HepG2 (cell line): Measurements from ENCODE around the gene CHPF. TPM values are rescaled to one million over a fixed set of nuclear protein-coding genes. Genes with fewer than 3 reads are reported as not detected.
A peak's percentile ranks its signal among the peaks of the same experiment; 100 is the strongest.

Experiments
- BORCS8-MEF2B ChIP-seq: sonication (generic); formaldehyde crosslinking; IDR thresholded peaks from 2 replicates; pipeline ENCODE4 v1.8.0; 2022; ENCODE audit warnings: mild to moderate bottlenecking, missing genetic modification reagents
- CBX5 ChIP-seq: sonication (generic); formaldehyde crosslinking; IDR thresholded peaks from 2 replicates; pipeline ENCODE4 v1.4.0; 2020; ENCODE audit warnings: missing genetic modification reagents, borderline replicate concordance
- CEBPB ChIP-seq: IDR thresholded peaks from 2 replicates; pipeline ENCODE4 v1.6.1; 2011; ENCODE audit warnings: low read depth, low read length, improper control_type of control experiment, borderline replicate concordance
- CHCHD3 ChIP-seq: sonication (generic); formaldehyde crosslinking; IDR thresholded peaks from 2 replicates; pipeline ENCODE4 v1.8.0; 2022; ENCODE audit warnings: mild to moderate bottlenecking, missing genetic modification reagents, moderate library complexity
- ELF3 ChIP-seq: IDR thresholded peaks from 2 replicates; pipeline ENCODE4 v1.6.1; 2016; ENCODE audit warnings: missing genetic modification reagents, missing compliant biosample characterization
- FOXC1 ChIP-seq: sonication (generic); formaldehyde crosslinking; IDR thresholded peaks from 2 replicates; pipeline ENCODE4 v1.8.0; 2022; ENCODE audit warnings: mild to moderate bottlenecking, missing genetic modification reagents, borderline replicate concordance
- HDAC6 ChIP-seq: fragments of 200-600 bp; sonication (generic); IDR thresholded peaks from 2 replicates; pipeline ENCODE4 v1.7.0; 2017; ENCODE audit warnings: mild to moderate bottlenecking, antibody characterized with exemption, low read length, low read depth
- KLF16 ChIP-seq, 2 experiments: sonication (generic) in 1 of 2; formaldehyde crosslinking in 1 of 2; IDR thresholded peaks; 2 replicates each; pipeline versions ENCODE4 v1.6.1 to v1.8.0; 2016 to 2023; ENCODE audit warnings: missing genetic modification reagents in 2 of 2, missing compliant biosample characterization in 1 of 2
- MAFK ChIP-seq, 2 experiments: IDR thresholded peaks in 1 of 2; conservative IDR thresholded peaks in 1 of 2; 2 replicates each; pipeline ENCODE4 v1.6.1; 2011; ENCODE audit warnings: improper control_type of control experiment in 2 of 2, low read length in 2 of 2
- MEF2D ChIP-seq: sonication (generic); formaldehyde crosslinking; IDR thresholded peaks from 2 replicates; pipeline ENCODE4 v1.5.1; 2020; ENCODE audit warnings: mild to moderate bottlenecking, missing genetic modification reagents
- PITX1 ChIP-seq: sonication (generic); formaldehyde crosslinking; IDR thresholded peaks from 2 replicates; pipeline ENCODE4 v1.5.1; 2020; ENCODE audit warnings: mild to moderate bottlenecking, missing genetic modification reagents
- PRMT3 ChIP-seq: sonication (generic); formaldehyde crosslinking; IDR thresholded peaks from 2 replicates; pipeline ENCODE4 v1.8.1; 2022; ENCODE audit warnings: low read depth, mild to moderate bottlenecking, moderate library complexity, missing genetic modification reagents, borderline replicate concordance
- SOX6 ChIP-seq, 2 experiments: fragments of 450-650 bp in 1 of 2; sonication (generic) in 1 of 2; formaldehyde crosslinking in 1 of 2; IDR thresholded peaks; 2 replicates each; pipeline versions ENCODE4 v1.4.0 to v1.6.1; 2017 to 2020; ENCODE audit warnings: antibody characterized with exemption in 1 of 2, mild to moderate bottlenecking in 1 of 2, missing genetic modification reagents in 1 of 2
- TAF15 ChIP-seq: fragments of 200-400 bp; formaldehyde crosslinking; IDR thresholded peaks from one replicate; pipeline ENCODE4 v1.6.1; 2018; ENCODE audit warnings: mild to moderate bottlenecking, low read depth, low read length; ENCODE audit not compliant: poor library complexity, severe bottlenecking
- XBP1 ChIP-seq: sonication (generic); formaldehyde crosslinking; IDR thresholded peaks from 2 replicates; pipeline ENCODE4 v1.5.0; 2020; ENCODE audit warnings: missing genetic modification reagents
- ZNF333 ChIP-seq: sonication (generic); formaldehyde crosslinking; IDR thresholded peaks from 2 replicates; pipeline ENCODE4 v1.4.0; 2020; ENCODE audit warnings: mild to moderate bottlenecking, missing genetic modification reagents, borderline replicate concordance
- ZNF362 ChIP-seq: sonication (generic); formaldehyde crosslinking; IDR thresholded peaks from 2 replicates; pipeline ENCODE4 v1.4.0; 2020; ENCODE audit warnings: missing genetic modification reagents, mild to moderate bottlenecking, borderline replicate concordance
- ZNF674 ChIP-seq: sonication (generic); formaldehyde crosslinking; IDR thresholded peaks from 2 replicates; pipeline ENCODE4 v1.5.0; 2020; ENCODE audit warnings: low read depth, mild to moderate bottlenecking, missing genetic modification reagents
- ZNF749 ChIP-seq: sonication (generic); formaldehyde crosslinking; IDR thresholded peaks from 2 replicates; pipeline ENCODE4 v1.8.0; 2022; ENCODE audit warnings: mild to moderate bottlenecking, missing genetic modification reagents, moderate library complexity, borderline replicate concordance
- ZNF772 ChIP-seq: sonication (generic); formaldehyde crosslinking; IDR thresholded peaks from 2 replicates; pipeline ENCODE4 v1.5.0; 2020; ENCODE audit warnings: mild to moderate bottlenecking, missing genetic modification reagents
- ZSCAN12 ChIP-seq: sonication (generic); formaldehyde crosslinking; IDR thresholded peaks from 2 replicates; pipeline ENCODE4 v1.9.0; 2021; ENCODE audit warnings: mild to moderate bottlenecking, missing genetic modification reagents
- ZUFSP ChIP-seq: sonication (generic); formaldehyde crosslinking; IDR thresholded peaks from 2 replicates; pipeline ENCODE4 v1.9.0; 2021; ENCODE audit warnings: missing genetic modification reagents, mild to moderate bottlenecking, borderline replicate concordance
- polyA plus RNA-seq, 8 experiments: library from polyadenylated mRNA; depleted of rRNA in 3 of 8; stranded (reverse) in 7 of 8; unstranded in 1 of 8; fragments of >200 nt; fragmentation: Illumina TruSeq in 4 of 8; extraction: Trizol in 4 of 8; gene quantifications; 2 replicates each; pipeline versions ENCODE4 v1.2.1 to v1.2.3, GENCODE V29; 2011 to 2016; ENCODE audit warnings: low read depth in 4 of 8, missing spikeins in 1 of 8, mixed read lengths in 1 of 8; ENCODE audit not compliant: insufficient read depth in 1 of 8
- total RNA-seq, 5 experiments: library from RNA; depleted of rRNA; stranded (reverse); fragments of >200 nt; fragmentation: Illumina TruSeq; extraction: Trizol; gene quantifications; 2 replicates each; pipeline ENCODE4 v1.2.3, GENCODE V29; 2016; ENCODE audit warnings: low read depth in 1 of 5
- TF ChIP-seq, protein P1 (sequence below): sonication (generic); formaldehyde crosslinking; IDR thresholded peaks from 2 replicates; pipeline ENCODE4 v1.8.1; 2023; ENCODE audit warnings: missing genetic modification reagents, mild to moderate bottlenecking, borderline replicate concordance
- TF ChIP-seq, protein P2 (sequence below): sonication (generic); formaldehyde crosslinking; IDR thresholded peaks from 2 replicates; pipeline ENCODE4 v1.4.0; 2020; ENCODE audit warnings: mild to moderate bottlenecking, missing genetic modification reagents
- TF ChIP-seq, protein P3 (sequence below): sonication (generic); formaldehyde crosslinking; IDR thresholded peaks from 2 replicates; pipeline ENCODE4 v1.4.0; 2020; ENCODE audit warnings: low read depth, mild to moderate bottlenecking, missing genetic modification reagents

The CHPF gene
- total and polyA plus RNA-seq, 2 of the 13 experiments (the other 11 are each of a cell fraction or from before 2014, with no cell fraction given), result 79.6 to 111 TPM

DNA sequence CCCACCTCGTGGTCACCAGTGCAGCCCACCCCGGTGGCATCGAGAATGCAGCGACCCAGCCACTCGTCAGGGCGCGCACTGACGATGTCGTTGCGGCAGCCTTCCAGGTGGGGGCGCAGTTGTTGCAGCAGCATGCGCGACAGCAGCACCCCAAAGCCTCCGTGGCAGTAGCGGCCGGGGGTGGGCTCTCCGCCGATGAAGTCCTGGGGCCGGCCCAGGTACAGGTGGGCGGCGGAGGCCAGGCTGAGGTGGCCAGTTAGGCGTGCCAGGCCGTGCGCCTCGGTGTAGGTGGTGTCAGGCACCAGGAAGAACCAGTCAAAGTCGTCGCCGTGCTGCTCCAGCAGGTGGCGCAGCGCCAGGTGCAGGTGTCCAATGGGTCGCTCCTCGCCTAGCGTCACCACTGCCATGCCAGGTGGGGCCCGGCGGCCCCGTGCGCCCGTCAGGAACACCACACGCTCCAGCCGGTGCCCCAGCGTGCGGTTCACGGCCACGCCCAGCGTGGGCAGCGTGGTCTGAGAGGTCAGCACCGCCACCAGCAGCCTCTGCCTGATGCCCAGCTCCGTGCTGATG lies 1.9 kb downstream of the CHPF start (continued):
- TF ChIP-seq PITX1 (CRISPR knock-in tag), result peak; percentile 61; the same call in 1 of the 2 replicates
- TF ChIP-seq ZUFSP (CRISPR knock-in tag), result no peak
- TF ChIP-seq, protein P1, sequence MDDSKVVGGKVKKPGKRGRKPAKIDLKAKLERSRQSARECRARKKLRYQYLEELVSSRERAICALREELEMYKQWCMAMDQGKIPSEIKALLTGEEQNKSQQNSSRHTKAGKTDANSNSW (CRISPR knock-in tag), result no peak
- TF ChIP-seq PRMT3 (CRISPR knock-in tag), result no peak
- TF ChIP-seq HDAC6, result no peak
- TF ChIP-seq, protein P2, sequence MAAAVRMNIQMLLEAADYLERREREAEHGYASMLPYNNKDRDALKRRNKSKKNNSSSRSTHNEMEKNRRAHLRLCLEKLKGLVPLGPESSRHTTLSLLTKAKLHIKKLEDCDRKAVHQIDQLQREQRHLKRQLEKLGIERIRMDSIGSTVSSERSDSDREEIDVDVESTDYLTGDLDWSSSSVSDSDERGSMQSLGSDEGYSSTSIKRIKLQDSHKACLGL (CRISPR knock-in tag), result peak; percentile 91
- no peak for TF ChIP-seq XBP1 (CRISPR knock-in tag)
- peak; percentile 89 for TF ChIP-seq FOXC1 (CRISPR knock-in tag)
- peak; percentile 71; the same call in 1 of the 2 replicates for TF ChIP-seq ZNF749 (CRISPR knock-in tag)
- peak; percentile 85; the same call in 1 of the 2 replicates for TF ChIP-seq CBX5 (CRISPR knock-in tag)
- TF ChIP-seq TAF15, result peak; percentile 82
- TF ChIP-seq, protein P3, sequence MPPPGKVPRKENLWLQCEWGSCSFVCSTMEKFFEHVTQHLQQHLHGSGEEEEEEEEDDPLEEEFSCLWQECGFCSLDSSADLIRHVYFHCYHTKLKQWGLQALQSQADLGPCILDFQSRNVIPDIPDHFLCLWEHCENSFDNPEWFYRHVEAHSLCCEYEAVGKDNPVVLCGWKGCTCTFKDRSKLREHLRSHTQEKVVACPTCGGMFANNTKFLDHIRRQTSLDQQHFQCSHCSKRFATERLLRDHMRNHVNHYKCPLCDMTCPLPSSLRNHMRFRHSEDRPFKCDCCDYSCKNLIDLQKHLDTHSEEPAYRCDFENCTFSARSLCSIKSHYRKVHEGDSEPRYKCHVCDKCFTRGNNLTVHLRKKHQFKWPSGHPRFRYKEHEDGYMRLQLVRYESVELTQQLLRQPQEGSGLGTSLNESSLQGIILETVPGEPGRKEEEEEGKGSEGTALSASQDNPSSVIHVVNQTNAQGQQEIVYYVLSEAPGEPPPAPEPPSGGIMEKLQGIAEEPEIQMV (CRISPR knock-in tag), result peak; percentile 81
- TF ChIP-seq ZNF674, result 0 out of 2 replicates have a peak, but pooled peaks have one; percentile 31
- no peak for TF ChIP-seq SOX6 (IDR thresholded peaks at IDR 0.05)
- TF ChIP-seq SOX6 (CRISPR knock-in tag; IDR thresholded peaks at IDR 0.05), result peak; percentile 73
- peak; percentile 90 for TF ChIP-seq BORCS8-MEF2B (CRISPR knock-in tag)
- no peak for TF ChIP-seq ZSCAN12
- TF ChIP-seq CHCHD3 (CRISPR knock-in tag), result no peak
- no peak for TF ChIP-seq CEBPB
- peak; percentile 95 for TF ChIP-seq ELF3
- peak in 1 of 2 experiments; percentile 53; a peak in 2 of 4 replicates for TF ChIP-seq KLF16 (CRISPR knock-in tag; IDR thresholded peaks at IDR 0.05)
- TF ChIP-seq MAFK (conservative IDR thresholded peaks at IDR 0.05 in 1 of 2, IDR thresholded peaks at IDR 0.05 in 1 of 2; ENCODE audit: low read length in 2 of 2), result no peak
- peak; percentile 90; the same call in 1 of the 2 replicates for TF ChIP-seq ZNF333 (CRISPR knock-in tag)
- TF ChIP-seq ZNF772, result peak; percentile 96; the same call in 1 of the 2 replicates
- TF ChIP-seq ZNF362 (CRISPR knock-in tag), result peak; percentile 71; the same call in 1 of the 2 replicates
- peak; percentile 87 for TF ChIP-seq MEF2D (CRISPR knock-in tag)
